NCI-H82 treated with DMSO at 0.1 percent for 48 hours (cell line): ENCODE measurements around the gene ACAT1.
"Not testable (repeated sequence)": the region's sequence is repeated elsewhere in the genome, so short reads cannot be mapped to it uniquely, and the experiment has no call there.

ENCODE experiments used
- DNase-seq: peaks from one replicate; lab custom pipeline; 2025; ENCODE audit not compliant: unreplicated experiment; lab: John Stamatoyannopoulos, UW

ACAT1 gene

DNA sequence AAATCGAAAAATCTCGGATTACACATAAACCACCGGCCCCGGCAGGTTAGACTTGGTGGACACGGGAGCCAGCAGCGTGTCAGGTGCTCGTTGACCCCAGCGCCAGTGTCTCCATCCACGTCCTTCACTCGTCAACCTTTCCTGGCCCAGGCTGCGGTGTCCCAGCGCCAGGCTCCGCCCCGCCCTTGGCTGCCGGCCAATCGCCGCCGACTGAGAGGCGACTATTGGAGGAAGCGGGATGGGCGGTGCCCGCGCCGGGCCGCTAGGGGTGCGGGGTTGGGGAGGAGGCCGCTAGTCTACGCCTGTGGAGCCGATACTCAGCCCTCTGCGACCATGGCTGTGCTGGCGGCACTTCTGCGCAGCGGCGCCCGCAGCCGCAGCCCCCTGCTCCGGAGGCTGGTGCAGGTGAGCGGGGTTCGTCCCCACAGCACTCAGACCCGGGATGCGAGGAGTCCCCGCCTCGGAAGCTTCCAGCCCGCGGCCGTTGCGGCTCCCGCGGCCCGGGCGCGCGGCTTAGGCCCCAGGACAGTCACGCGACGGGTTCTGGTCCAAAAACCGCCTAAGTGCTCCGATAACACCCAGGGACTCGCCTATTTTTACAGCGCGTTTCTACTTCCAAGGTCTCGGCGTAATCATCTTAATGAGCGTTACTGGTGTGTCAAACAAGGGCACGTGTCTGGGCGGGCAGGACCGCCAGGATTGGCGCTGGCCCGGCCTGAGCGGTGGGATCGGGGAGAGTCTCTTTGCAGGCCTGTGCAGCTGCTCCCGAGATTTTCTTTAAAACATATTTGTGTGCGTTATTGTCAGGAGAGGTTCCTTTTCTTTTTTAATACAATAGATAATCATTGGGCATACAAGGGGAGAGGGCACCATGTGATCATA is at the start of gene ACAT1:
ACAT1 (plus strand) TSS at position 294 of the 882 bp plus-strand sequence; CDS start at position 334, 40 bp downstream.
- DNase-seq = peak; percentile 70

DNA sequence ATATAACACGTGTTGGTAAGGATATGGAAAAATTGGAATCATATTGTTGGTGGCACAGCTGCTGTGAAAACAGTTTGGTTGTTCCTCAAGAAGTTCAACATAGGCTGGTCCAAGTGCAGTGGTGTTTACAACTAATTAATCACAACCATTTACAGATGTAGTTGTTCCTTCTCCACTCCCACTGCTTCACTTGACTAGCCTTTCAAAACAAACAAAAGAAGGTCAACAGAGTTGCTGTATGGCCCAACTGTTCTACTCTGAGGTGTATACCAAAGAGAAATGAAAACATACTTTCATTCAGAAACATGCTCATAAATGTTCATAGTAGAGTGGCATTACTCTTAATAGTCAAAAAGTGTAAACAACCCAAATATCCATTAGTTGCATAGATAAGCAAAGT is 36.6 kb upstream of the ACAT1 start:
- no peak for DNase-seq

DNA sequence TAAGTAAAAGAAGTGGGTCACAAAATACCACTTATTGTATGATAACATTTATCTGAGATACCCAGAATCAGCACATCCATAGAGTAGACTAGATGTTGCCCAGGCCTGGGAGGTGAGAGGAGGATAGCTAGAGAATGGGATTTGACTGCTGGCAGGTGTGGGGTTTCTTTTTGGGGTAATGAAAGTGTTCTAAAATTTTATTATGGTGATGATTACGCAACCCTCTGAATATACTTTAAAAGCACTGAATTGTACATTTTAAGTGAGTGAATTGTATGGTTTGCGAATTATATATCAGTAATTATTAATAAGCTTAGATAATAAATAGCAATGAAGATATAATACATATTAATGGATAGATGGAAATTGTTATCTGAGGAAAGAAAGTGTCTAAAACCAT is 35.7 kb upstream of the ACAT1 start:
- DNase-seq = no peak

DNA sequence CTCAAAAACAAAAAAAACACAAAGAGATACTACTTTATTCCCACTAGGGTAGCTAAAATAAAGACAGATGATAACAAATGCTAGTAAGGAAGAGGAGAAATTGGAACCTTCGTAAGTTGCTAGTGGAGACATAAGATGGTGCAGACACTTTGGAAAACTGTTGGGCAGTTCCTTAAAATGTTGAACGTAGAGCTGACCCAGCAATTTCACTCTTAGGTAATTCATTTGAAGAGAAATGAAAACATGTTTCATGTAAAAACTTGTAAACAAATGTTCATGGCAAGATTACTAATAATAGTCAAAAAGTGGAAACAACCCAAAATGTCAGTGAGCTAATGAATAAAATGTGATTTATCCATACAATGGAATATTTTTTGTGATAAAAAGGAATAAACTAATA is 29.2 kb upstream of the ACAT1 start:
- DNase-seq = no peak

DNA sequence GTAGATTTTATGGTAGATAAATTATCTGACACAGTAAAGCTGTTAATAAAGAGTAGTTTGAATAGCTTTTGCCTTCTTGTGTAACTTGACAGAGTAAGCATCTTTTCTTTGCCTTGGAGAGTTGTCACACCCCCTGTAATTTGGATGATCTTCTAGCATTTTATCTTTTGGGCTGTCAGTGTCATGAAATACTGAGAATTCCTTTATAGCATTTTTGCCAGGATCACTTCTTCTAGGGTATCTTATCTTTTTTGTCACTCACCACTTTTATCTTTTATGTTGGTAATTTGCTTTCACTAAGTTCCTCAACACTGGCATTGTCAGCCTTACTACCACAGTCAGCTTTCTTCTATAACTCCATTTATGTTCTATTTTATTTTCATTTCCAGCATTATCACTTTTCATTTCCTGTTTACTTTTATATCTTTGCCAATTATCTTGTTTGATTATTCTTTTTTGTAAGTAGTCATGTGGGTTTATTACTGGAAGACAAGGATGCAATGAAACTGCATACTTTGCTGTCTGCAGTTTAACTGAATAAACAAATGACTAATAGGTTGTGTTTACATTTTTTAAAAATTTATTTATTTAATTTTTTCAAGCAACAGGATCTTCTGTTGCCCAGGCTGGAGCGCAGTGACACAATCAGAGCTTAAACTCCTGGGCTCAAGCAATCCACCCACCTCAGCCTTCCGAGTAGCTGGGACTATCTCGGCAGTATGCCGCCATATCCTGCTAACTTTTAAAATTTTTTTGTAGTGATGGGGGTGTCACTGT is 28.1 kb upstream of the ACAT1 start:
- DNase-seq = no peak

DNA sequence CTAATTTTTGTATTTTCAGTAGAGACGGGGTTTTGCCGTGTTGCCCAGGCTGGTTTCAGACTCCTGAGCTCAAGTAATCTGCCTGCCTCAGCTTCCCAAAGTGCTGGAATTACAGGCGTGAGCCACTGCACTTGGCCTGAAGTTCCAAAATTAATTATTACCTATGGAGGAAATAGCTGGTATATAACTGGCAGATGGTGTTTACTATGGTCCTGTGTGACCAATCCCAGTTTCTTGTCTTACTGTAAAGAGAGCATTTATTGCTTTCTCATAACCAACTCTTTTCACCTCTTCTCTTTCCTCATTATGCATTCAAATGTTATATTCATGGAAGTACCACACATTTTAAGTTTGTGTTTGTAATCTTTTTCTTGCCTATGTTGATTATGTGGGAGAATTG is 24.2 kb upstream of the ACAT1 start:
- DNase-seq = no peak

DNA sequence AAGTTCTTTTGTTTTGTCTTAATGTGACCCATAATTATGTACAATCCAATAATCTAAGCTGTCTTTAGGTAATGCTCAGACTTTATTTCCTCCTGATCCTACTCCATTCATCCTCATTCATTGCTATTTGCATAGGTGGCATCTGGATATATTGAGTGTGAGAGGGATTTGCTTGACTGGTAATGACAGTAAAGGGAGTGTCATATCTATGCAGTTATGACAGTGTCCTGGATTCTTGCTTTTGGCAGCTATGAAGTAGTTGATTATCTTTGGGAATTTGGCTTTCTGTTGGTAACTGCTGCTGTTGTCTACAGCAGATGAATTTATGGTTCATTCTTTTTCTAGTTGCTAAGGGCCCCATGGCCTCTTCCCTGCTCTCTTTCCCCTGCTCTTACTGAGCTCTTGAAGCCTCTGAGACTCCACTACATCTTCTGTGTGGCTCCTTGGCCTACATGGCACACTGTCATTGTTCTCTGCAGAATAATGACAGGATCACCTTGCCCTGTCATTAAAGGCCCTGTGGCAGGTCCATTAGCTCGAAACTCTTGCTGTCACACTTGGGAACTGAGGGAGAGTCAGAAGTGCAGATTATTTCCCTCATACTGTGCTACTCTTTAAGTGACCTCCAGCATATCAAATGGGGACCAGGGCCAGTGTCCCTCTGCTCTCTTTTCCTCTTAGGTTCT is 20.1 kb upstream of the ACAT1 start:
- DNase-seq = no peak

DNA sequence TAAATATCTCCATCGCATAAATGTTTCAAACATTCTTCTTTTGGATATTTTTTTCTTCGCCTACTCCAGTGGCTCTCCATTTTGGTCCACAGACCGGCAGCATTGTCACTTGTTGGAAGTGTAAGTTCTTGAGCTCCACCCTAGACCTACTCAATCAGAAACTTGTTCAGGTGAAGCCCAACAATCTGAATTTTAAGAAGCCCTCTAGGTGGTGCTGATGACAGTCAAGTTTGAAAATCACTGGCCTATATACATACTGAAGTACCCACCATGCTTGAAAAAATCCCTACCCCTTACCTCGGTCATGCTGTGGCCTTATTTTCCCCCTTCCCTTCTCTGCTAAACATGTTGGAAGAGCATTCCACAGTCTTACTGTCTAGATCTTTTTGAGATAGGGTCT is 10.2 kb upstream of the ACAT1 start:
- no peak for DNase-seq

DNA sequence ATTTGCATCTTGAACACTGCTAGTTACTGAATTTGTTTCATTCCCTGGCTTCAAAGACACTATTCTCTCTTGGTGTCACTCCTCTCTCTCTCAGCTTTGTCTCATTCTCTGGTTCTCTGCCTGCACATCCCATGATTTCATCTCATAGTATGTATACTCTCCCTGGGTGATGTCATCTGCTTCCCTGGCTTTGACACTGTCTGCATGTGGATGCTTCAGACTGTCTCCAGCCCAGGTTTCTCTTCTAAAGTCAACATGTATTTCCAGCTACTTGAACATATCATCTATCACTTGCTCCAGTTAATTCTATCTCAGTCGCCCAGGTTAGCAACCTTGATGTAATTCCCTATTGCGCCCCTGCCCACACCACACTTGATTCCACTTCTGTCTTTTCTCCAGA is 9.3 kb upstream of the ACAT1 start:
- DNase-seq = no peak

DNA sequence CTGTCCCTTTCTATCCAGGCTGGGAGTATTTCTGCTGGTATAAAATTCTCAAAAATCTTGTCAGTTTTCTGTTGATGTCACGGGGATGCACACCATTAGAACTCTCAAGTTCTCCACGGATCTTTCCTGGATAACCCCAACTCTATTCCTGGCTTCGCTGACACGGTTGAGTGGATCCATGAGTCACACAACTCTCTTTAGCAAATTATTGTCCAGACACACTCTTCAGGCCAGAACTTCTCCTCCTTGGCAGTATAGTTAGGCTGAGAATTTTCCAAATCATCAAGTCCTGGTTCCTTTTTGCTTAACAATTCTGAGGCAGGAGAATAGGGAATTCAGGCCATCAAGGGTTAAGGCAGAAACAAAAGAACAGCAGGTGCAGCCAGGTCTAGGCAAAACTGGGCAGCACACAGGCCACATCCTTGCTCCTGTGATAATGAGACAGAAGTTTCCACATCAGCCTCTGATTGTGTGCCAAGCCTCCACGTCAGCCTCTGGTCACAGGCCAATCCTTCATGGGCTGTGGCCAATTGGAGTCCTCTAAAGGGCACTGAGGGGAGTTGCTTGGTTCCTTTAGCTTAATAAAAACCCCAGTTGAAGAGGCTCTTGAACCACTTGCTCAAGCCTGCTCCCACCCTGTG is 5.7 kb upstream of the ACAT1 start:
- no peak for DNase-seq

DNA sequence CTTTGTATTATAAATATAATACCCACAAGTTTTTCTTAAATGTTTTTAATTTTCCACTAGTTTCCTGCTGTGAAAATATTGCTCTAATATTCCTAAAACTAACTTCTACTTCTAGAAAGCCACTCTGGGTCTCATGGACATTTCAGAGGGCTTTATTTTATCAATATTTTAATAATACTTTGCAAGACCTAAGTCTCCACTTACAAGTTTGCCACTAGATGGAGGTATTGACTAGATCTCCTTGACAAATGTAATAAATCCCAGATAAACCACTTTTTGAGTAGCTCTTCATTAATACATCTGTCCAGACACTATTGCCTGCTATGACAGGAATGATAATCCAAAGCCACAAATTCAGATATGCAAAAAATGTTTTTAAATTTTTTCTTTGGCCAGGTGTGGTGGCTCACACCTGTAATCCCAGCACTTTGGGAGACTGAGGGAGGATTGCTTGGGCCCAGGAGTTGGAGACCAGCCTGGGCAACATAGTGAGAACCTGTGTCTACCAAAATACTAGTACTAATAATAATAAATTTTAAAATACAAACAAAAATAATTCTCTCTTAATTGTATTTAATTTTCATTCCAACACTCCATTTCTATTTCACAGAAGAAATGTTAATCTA is 3.5 kb upstream of the ACAT1 start:
- peak; percentile 40 for DNase-seq

DNA sequence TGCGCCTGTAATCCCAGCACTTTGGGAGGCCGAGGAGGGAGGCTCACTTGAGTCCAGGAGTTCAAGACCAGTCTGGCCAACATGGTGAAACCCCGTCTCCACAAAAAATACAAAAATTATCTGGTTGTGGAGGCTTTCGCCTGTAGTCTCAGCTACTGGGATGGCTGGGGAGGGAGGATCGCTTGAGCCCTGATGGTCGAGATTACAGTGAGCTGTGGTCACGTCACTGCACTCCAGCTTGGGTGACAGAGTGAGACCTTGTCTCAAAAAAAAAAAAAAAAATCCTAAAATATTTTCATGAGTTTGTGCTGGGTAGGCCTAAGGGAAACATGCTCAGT is 462 bp upstream of the ACAT1 start:
- not testable (repeated sequence) for DNase-seq

DNA sequence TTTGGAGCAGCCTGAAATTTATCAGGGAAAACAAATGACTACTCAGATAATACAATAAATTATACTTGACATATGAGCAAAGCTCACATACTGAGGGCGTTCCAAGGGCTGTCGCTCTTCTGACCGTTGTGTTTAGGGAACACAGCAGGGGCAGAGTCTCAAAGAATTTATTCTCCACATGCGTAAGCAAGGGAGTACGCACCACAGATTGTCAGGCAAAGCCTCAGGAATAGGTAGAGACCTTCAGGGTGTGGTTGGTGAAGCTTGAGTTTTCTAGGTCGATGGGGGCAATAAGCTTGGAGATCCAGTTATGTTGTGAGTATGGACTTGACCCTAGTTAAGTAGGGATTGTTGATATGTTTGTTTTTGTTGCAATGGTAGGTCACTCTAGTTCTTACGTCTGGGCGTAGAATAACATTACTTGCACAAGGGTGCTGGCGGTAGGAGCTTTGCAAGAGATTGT is 830 bp downstream of the ACAT1 start:
- DNase-seq = no peak

DNA sequence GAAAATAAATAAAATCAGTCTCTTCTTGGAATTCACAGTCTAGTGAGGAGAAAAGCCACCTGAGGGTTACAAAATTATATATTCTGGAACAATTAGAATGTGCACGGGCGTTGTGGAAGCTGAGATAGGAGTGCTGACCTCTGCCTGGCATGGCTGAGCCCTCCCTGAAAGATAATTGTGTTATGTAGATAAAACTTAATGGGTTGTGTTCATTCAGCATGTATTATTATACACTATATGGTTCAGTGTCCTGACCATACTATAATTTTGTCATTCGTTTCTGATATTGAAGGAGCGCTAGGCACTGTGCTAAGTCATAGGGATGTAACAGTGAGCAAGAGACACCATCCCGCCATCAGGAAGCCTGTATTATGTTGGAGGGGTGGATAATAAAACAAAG is 3.7 kb downstream of the ACAT1 start:
- DNase-seq = no peak

DNA sequence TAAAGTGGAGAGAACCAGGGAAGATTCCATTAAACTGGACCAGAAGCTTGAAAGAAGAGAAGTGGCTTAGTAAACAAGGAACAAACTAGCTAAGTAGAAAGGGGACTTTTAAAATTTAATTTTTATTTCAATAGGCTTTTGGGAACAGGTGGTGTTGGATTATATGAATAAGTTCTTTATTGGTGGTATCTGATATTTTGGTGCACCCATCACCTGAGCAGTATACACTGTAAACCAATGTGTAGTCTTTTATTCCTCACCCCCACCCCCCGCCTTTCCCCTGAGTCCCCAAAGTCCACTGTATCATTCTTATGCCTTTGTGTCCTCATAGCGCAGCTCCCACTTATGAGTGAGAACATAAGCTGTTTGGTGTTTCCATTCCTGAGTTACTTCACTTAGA is 7.4 kb downstream of the ACAT1 start:
- DNase-seq = no peak

DNA sequence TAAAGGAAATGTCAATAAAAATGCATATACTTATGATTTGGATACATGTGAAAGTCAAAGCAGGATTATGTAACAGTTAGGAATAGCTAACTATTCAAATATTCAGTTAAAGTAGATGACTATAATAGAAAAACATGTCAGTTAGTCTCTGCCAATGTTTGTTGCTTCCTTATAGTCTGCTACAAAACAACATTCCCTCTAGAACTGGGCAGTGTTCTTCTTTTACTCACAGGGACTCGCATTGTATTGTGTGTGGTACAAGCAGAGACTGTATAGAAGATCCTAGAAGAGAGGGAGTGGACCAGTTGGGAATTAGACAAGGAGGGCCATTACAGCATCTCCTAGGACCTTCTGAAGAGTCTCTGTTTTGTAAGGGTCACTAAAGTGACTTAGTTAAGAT is 10.6 kb downstream of the ACAT1 start:
- DNase-seq = no peak

DNA sequence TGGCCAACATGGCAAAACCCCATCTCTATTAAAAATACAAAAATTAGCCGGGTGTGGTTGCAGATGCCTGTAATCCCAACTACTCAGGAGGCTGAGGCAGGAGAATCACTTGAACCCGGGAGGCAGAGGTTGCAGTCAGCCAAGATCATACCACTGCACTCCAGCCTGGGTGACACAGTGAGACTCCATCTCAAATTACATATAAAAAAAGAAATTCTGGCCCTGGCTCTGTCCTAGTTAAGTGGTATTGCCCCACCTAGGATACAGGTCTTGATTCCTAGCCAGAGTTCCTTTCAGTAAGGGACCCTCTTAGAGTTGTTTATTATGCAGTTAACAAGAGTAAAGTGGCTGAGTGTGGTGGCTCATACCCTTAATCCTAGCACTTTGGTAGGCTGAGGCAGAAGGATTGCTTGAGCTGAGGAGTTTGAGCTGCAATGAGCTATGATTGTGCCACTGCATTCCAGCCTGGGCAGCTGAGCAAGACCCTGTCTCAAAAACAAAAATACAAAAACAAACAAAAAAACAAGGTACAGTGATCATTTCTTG is 11.7 kb downstream of the ACAT1 start:
- DNase-seq = not testable (repeated sequence)

DNA sequence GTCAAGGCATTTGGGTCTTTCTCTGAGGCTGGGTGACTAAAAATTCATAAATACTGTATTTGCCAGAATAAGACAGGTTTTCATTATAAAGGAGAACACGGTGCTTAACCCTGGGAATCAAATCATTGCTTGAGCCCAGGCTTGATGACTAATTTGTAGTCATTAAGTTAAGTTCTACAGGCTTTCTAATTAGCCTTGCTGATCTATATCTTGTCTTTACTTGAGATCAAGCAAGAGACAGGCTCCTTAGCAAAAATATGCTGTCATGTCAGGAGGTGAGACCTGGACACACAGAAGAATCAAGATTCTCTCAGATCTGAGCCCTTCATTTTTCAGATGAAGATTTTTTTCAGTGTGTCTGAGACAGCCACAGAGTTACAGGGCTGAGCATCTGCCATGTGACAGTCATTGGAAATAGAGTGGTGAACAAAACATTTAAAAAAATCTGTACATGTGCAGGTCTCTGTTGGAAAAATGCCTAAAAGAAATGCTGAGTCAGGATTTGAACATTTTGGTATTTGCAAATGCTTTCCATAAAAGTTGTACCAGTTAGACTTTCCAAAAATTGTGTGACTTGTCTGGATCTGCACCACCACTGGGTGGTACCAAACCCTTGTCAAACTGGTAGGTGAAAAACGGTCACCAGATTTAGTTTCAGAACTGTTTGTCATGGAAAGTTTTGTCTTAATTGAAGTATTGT is 14.6 kb downstream of the ACAT1 start:
- no peak for DNase-seq

DNA sequence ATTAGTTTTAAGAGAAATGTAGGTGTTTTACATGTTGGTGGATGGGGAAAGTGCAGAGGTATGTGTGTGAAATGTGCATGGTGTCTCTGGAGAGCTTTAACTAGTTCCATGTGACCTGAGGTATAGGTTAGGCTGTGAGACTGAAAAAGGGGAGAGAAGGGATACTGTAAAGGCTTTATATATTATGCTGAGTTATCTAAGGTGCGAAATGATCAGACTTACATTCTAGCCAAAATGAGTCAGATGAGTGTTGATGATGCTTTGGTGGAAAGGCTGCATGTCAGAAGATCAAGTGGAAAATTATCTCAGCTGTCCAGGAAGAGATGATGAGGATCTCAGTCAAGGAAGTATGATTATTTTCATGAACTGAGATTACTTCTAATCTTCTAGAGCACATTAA is 15.8 kb downstream of the ACAT1 start:
- DNase-seq = no peak

DNA sequence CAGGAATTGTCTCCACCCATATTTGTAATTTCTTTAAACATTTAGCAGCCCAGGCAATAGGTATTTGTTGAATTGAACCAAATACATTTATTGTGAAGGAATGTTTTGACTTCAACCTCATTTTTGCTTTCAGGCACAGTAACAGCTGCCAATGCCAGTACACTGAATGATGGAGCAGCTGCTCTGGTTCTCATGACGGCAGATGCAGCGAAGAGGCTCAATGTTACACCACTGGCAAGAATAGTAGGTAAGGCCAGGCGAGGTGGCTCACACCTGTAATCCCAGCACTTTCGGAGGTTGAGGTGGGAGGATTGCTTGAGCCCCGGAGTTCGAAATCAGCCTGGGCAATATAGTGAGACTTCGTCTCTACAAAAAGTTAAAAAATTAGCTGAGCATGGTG is 20.9 kb downstream of the ACAT1 start:
- no peak for DNase-seq
